ENCODE data around the gene TTC8. TPM values are rescaled to one million over a fixed set of nuclear protein-coding genes. Genes with fewer than 3 reads are reported as not detected.

The TTC8 gene
- total RNA-seq, 1 donor from 2014 or later: 8.9 TPM

GRCh38 chr14:88823968-88824313 is 510 bp upstream of the TTC8 start:
- no peak for TF ChIP-seq CTCF (IDR thresholded peaks at IDR 0.05; ENCODE audit: borderline replicate concordance)
- peak overlapping the region; percentile 88 for H3K4me3 ChIP-seq
- H3K9me3 ChIP-seq (replicated peaks): no peaks in the 10 kb centered on the region
- H3K27ac ChIP-seq (replicated peaks): peak overlapping the region; percentile 94
- no peaks in the 10 kb centered on the region for H3K36me3 ChIP-seq
- no peak for DNase-seq
- intact Hi-C loops (cut with micrococcal nuclease): no loop called here
- peaks cover 17% of the 10 kb centered on the region for H3K4me1 ChIP-seq
- peaks cover 5% of the 10 kb centered on the region for H3K27me3 ChIP-seq (ENCODE audit: low read depth)

- TF ChIP-seq CTCF (IDR thresholded peaks at IDR 0.05; ENCODE audit: borderline replicate concordance): no peak
- Histone ChIP-seq H3K27ac (replicated peaks) (peak overlapping the region; percentile 94), H3K27me3 (ENCODE audit: low read depth) (no peaks in the 10 kb centered on the region), H3K36me3 (no peaks in the 10 kb centered on the region), H3K9me3 (replicated peaks) (no peaks in the 10 kb centered on the region), H3K4me3 (peak overlapping the region; percentile 88), H3K4me1 (peaks cover 17% of the 10 kb centered on the region)
- intact Hi-C loops (cut with micrococcal nuclease): no loop called here
- no peak for DNase-seq
These were observed 617 bp downstream of the TTC8 start for GRCh38 chr14:88825078-88825458.

- intact Hi-C loops (cut with micrococcal nuclease): no loop called here
- H3K4me1 ChIP-seq: peaks cover 17% of the 10 kb centered on the region
- TF ChIP-seq CTCF (IDR thresholded peaks at IDR 0.05; ENCODE audit: borderline replicate concordance): no peak
- H3K27me3 ChIP-seq (ENCODE audit: low read depth): no peaks in the 10 kb centered on the region
- H3K27ac ChIP-seq (replicated peaks): no peak overlapping the region
- no peak for DNase-seq
- H3K36me3 ChIP-seq: no peaks in the 10 kb centered on the region
- H3K9me3 ChIP-seq (replicated peaks): no peaks in the 10 kb centered on the region
- peak overlapping the region; percentile 88 for H3K4me3 ChIP-seq
These were observed 1.1 kb downstream of the TTC8 start for GRCh38 chr14:88825503-88825902.

- DNase-seq: no peak
- no peak for TF ChIP-seq CTCF (IDR thresholded peaks at IDR 0.05; ENCODE audit: borderline replicate concordance)
- H3K4me3 ChIP-seq: no peak overlapping the region
- no peaks in the 10 kb centered on the region for H3K27me3 ChIP-seq (ENCODE audit: low read depth)
- peaks cover 15% of the 10 kb centered on the region for H3K4me1 ChIP-seq
- H3K27ac ChIP-seq (replicated peaks): no peak overlapping the region
- H3K9me3 ChIP-seq (replicated peaks): no peaks in the 10 kb centered on the region
- H3K36me3 ChIP-seq: no peaks in the 10 kb centered on the region
- intact Hi-C loops (cut with micrococcal nuclease): no loop called here
These were observed 4.7 kb downstream of the TTC8 start for GRCh38 chr14:88829188-88829587.

GRCh38 chr14:88829685-88830302 is 5.3 kb downstream of the TTC8 start:
- Histone ChIP-seq H3K4me3 (no peak overlapping the region), H3K9me3 (replicated peaks) (no peaks in the 10 kb centered on the region), H3K27me3 (ENCODE audit: low read depth) (no peaks in the 10 kb centered on the region), H3K27ac (replicated peaks) (no peak overlapping the region), H3K36me3 (no peaks in the 10 kb centered on the region), H3K4me1 (peaks cover 17% of the 10 kb centered on the region)
- no peak for TF ChIP-seq CTCF (IDR thresholded peaks at IDR 0.05; ENCODE audit: borderline replicate concordance)
- intact Hi-C loops (cut with micrococcal nuclease): no loop called here
- no peak for DNase-seq

Measured in left ventricle myocardium inferior (tissue), 1 donor.